HCT116 (cell line): ENCODE data around the gene IYD.
"Not testable (repeated sequence)": the region's sequence is repeated elsewhere in the genome, so short reads cannot be mapped to it uniquely, and the experiment has no call there.

Experiments
- CBX3 ChIP-seq: IDR thresholded peaks from 2 replicates; pipeline ENCODE4 v1.6.1; 2012; ENCODE audit warnings: low read depth
- ZNF274 ChIP-seq: fragments of 200-500 bp; sonication (Bioruptor generic); IDR thresholded peaks from 2 replicates; pipeline ENCODE4 v1.6.1; 2014; ENCODE audit warnings: mild to moderate bottlenecking, low read depth, low read length, inconsistent platforms

DNA sequence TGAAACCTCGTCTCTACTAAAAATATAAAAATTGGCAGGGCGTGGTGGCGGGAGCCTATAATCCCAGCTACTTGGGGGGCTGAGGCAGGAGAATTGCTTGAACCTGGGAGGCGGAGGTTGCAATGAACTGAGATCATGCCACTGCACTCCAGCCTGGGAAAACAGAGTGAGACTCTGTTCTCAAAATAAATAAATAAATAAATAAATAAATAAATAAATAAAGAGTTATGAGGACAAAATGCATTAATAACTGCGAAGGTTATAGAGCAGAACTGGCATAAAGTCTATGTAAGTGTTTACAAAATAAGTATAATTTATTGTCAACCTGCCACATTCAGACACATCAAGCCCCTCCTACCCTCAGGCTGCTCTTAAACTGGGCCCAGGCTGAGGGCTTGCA, 80.2 kb downstream of the IYD start:
- not testable (repeated sequence) for TF ChIP-seq CBX3, ZNF274
